NCI-H460 (cell line): Measurements from ENCODE around the gene SLC44A4. TPM values are rescaled to one million over a fixed set of nuclear protein-coding genes. Genes with fewer than 3 reads are reported as not detected.
A peak's percentile ranks its signal among the peaks of the same experiment; 100 is the strongest.
"Not testable (repeated sequence)": the region's sequence is repeated elsewhere in the genome, so short reads cannot be mapped to it uniquely, and the experiment has no call there.

Experiments used
- DNase-seq: peaks from one replicate; pipeline ENCODE4 v3.0.0-alpha.2; 2016; ENCODE audit warnings: low read depth; ENCODE audit errors: extremely low read depth
- total RNA-seq: library from RNA; depleted of rRNA; stranded (reverse); fragments of >200 nt; shearing (Covaris generic); gene quantifications from 2 replicates; pipeline ENCODE4 v1.2.3, GENCODE V29; 2014

SLC44A4 gene
- total RNA-seq, 1 experiment from 2014 or later, result 0.07 TPM

DNA sequence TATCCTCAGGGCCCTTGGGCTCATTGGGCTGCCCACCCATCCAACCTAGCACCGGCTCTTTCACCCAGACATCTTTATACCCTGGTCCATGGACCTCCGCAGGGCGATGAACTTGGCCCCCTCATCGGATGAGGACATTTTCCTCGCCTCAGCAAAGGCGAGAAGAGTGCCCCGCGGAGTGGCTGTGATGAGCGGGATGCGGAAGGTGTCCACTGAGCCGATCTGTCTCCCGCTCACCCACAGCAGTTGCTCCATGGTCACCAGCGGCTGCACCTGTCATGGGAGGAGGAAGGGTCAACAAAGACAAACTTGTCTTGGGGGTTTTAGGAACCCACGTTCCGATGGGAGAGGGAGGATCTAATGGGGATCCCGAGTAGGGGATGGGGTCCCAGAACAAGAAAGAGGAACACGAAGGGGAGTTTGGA, 16.9 kb downstream of the SLC44A4 start:
- DNase-seq, result no peak

- no peak for DNase-seq
Measured at GRCh38 chr6:31861150-31861549, 17.6 kb downstream of the SLC44A4 start.

- no peak for DNase-seq
Measured at GRCh38 chr6:31860349-31860748, 18.4 kb downstream of the SLC44A4 start.

GRCh38 chr6:31859923-31860322, 18.9 kb downstream of the SLC44A4 start:
- no peak for DNase-seq

DNA sequence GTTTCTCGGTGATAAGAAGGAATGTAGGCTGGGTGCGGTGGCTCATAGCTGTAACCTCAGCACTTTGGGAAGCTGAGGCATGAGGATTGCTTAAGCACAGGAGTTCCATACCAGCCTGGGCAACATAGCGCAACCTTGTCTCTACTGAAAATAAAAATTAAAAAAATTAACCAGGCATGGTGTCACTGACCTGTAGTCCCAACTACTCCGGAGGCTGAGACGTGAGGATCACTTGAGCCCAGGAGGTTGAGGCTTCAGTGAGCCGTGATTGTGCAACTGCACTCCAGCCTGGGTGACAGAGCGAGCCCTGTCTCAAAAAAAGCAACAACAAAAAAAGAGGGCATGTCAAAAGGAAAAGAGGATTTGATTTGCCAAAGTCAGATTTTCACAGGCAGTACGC, 20.1 kb downstream of the SLC44A4 start:
- DNase-seq, result no peak

- DNase-seq, result not testable (repeated sequence)
Measured at GRCh38 chr6:31857774-31858173, 21.0 kb downstream of the SLC44A4 start.

GRCh38 chr6:31851980-31852718, 26.6 kb downstream of the SLC44A4 start:
- not testable (repeated sequence) for DNase-seq

DNA sequence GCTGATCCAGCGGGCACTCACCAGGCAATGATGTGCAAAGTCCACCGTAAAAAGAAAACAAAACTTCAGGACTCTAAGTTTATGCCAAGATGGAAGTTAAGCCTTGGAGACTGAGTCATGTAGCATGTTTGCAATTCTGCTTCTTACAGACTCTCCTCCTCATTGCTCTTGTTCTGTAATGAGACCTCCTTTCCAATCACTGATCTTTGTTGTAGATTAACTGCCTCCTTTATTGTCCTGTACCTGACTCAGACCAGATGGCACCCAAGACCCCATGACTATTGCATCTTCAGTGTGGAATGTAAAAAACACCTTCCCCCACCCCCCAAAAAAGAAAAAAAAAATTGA, 27.3 kb downstream of the SLC44A4 start:
- no peak for DNase-seq

GRCh38 chr6:31850765-31851484, 27.9 kb downstream of the SLC44A4 start:
- DNase-seq, result no peak

DNA sequence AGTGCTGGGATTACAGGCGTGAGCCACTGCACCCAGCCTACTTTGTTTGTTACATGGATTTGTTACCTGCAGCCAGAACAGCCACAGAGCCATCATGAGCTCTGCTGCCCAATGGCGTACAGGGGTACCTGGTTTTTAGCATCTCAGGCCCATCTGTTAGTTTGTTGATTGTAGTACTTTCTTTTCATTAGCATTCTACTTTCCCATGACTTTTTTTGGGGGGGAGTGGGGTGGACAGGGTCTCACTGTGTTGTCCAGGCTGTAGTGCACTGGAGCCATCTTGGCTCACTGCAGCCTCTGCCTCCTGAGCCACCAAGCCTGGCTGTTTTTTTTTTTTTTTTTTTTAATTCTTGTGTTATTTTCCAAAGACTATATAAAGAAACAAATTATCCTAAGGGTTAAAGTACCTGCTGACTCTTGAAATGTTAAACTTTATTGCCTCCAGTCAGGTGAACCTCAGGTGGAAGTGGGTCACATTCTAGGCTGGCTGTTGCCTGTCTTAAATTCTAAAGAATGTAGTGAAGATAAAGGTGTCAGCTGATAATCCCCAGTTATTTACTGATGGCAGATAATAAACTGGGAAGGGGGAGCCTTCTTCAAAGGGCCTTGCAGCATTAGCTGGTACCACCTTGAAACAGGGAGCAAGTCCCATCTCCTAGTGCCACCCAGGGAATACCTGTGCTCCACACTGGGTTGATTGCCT, 31.4 kb downstream of the SLC44A4 start:
- no peak for DNase-seq

DNA sequence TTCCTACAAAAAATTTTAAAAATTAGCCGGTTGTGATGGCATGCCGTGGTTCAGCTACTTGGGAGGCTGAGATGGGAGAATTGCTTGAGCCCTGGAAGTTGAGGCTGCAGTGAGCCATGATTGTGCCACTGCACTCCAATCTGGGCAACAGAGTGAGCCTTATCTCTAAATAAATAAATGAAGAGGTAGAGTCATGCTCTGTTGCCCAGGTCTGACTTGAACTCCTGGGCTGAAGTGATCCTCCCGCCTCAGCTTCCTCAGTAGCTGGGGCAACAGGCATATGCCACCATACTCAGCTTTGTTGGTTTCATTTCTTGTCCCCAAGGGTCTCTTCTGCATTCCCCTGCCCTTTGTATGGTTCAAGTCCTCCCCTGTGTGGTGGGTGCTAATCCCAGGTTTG, 34.3 kb downstream of the SLC44A4 start:
- DNase-seq, result no peak

DNA sequence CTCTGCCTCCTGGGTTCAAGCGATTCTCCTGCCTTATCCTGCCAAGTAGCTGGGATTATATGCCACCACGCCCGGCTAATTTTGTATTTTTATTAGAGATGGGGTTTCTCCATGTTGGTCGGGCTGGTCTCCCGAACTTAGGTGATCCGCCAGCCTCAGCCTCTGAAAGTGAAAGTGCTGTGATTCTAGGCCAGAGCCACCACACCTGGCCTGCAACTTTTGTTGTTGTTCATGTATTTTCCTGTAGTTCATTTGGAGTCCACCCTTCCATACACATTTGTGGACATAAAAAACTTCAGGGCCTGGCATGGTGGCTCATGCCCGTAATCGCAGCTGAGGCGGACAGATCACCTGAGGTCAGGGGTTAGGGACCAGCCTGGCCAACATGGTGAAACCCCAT, 36.7 kb downstream of the SLC44A4 start:
- no peak for DNase-seq

- DNase-seq, result not testable (repeated sequence)
Measured at GRCh38 chr6:31839779-31840126, 39.0 kb downstream of the SLC44A4 start.

DNA sequence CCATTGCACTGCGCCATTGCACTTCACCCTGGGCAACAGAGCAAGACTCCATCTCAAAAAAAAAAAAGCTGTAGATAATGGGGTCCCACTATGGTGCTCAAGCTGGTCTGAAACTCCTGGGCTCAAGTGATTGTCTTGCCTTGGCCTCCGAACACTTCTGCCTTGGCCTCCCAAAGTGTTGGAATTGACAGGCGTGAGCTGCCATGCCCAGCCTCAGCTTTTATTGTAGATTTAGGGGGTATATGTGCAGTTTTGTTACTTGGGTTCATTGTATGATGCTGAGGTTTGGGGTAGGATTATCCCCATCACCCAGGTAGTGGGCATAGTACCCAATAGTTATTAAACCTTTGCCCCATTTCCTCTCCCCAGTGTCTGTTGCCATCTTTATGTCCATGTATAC, 39.8 kb downstream of the SLC44A4 start:
- DNase-seq, result no peak

GRCh38 chr6:31838114-31838553, 40.7 kb downstream of the SLC44A4 start:
- not testable (repeated sequence) for DNase-seq

GRCh38 chr6:31837369-31838113, 41.3 kb downstream of the SLC44A4 start:
- DNase-seq, result no peak

- no peak for DNase-seq
Measured at GRCh38 chr6:31836474-31837368, 42.1 kb downstream of the SLC44A4 start.

- no peak for DNase-seq
Measured at GRCh38 chr6:31836047-31836473, 42.7 kb downstream of the SLC44A4 start.

DNA sequence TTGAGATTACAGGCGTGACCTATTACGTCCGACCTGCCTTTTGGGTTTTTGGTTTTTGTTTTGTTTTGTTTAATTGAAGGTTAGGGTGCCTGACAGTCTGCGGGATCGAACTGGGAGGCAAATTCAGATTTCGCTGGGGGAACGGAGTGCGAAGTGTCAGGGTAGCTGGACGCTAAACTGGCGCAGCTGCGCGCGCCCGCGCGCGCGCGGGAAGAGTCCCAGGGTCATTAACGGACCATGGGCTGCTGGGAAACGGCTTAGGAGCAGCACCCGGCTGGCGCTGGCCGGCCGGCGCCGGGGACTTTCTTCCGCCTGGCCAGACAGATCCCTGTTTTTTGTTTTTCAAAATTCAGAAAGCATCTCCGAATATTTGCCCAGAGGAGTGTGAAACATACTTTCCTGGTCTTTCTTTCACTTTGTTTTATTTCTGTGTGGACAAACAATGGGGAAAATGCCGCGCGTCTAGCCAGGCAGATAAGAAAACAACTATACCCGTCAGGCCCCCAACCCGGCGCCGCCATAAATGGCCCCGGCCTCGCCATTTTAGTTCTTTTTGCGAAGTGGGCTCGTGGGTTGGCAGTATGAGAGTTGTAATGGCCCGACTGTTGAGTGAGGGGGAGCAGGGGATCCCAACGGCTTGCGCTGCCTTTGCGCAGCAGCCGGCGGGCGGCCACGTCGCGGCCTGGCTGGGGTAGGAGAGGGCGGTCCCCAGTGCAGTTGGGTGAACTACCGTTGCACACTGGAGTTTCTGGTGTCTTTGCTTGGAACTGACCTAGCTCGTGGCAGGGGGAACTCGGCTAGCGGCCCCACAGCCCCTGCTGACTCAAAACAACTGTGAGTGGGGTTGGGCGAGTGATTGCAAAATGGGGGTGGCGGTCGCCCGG, 44.2 kb downstream of the SLC44A4 start:
- peak; percentile 81 for DNase-seq
